ENCODE measurements around the gene SLC11A1. TPM values are rescaled to one million over a fixed set of nuclear protein-coding genes. Genes with fewer than 3 reads are reported as not detected.

Gene SLC11A1
- total RNA-seq, 4 donors from 2014 or later, result 5.9 to 23.0 (median 9.5) TPM

GRCh38 chr2:218402911-218403411, 20.9 kb downstream of the SLC11A1 start:
- TF ChIP-seq POLR2AphosphoS5 (IDR thresholded peaks at IDR 0.05) (no peak), EP300 (IDR thresholded peaks at IDR 0.05) (no peak), POLR2A (IDR thresholded peaks at IDR 0.05) (no peak), CTCF (IDR thresholded peaks at IDR 0.05) (no peak)
- WGBS, 2 donors (ENCODE audit: low coverage in 1 of 2), result 80% methylated on average over 1 of the region's 26 CpGs; no CpG with 5 or more reads in 1 of the 2 donors
- no peak for ATAC-seq
- H3K9me3 ChIP-seq, result no peaks in the 10 kb centered on the region
- peak overlapping the region in 3 of 4 donors; percentile 97 to 100 (median 100) for H3K27ac ChIP-seq
- peak overlapping the region in 1 of 2 donors; percentile 85 for H3K4me3 ChIP-seq
- H3K4me1 ChIP-seq, result peaks cover 5 to 82% (median 45%) of the 10 kb centered on the region in 3 donors
- no peaks in the 10 kb centered on the region for H3K27me3 ChIP-seq
- H3K36me3 ChIP-seq, result peaks cover 0 to 45% of the 10 kb centered on the region in 2 donors

- TF ChIP-seq POLR2AphosphoS5 (IDR thresholded peaks at IDR 0.05) (no peak), POLR2A (IDR thresholded peaks at IDR 0.05) (no peak), CTCF (IDR thresholded peaks at IDR 0.05) (no peak), EP300 (IDR thresholded peaks at IDR 0.05) (no peak)
- H3K4me1 ChIP-seq, result peaks cover 5 to 75% (median 45%) of the 10 kb centered on the region in 3 donors
- H3K4me3 ChIP-seq, result no peak overlapping the region
- 65 to 67% methylated on average over 6 to 7 of the region's 7 CpGs for WGBS, 2 donors (ENCODE audit: low coverage in 1 of 2)
- peak overlapping the region in 3 of 4 donors; percentile 87 to 100 (median 88) for H3K27ac ChIP-seq
- ATAC-seq, result no peak
- H3K9me3 ChIP-seq, result no peaks in the 10 kb centered on the region
- H3K27me3 ChIP-seq, result no peaks in the 10 kb centered on the region
- peaks cover 0 to 45% of the 10 kb centered on the region in 2 donors for H3K36me3 ChIP-seq
Observed at GRCh38 chr2:218403810-218404209, 21.7 kb downstream of the SLC11A1 start.

GRCh38 chr2:218404351-218405085, 22.4 kb downstream of the SLC11A1 start:
- Histone ChIP-seq H3K36me3 (peaks cover 0 to 45% of the 10 kb centered on the region in 2 donors), H3K9me3 (no peaks in the 10 kb centered on the region), H3K27ac (peak overlapping the region in 3 of 4 donors; percentile 87 to 95 (median 88)), H3K27me3 (no peaks in the 10 kb centered on the region), H3K4me3 (no peak overlapping the region), H3K4me1 (peaks cover 5 to 71% (median 45%) of the 10 kb centered on the region in 3 donors)
- no peak for ATAC-seq
- 20% methylated on average over 1 of the region's 16 CpGs; no CpG with 5 or more reads in 1 of the 2 donors for WGBS, 2 donors (ENCODE audit: low coverage in 1 of 2)
- no peak for TF ChIP-seq POLR2AphosphoS5 (IDR thresholded peaks at IDR 0.05)
- no peak for TF ChIP-seq CTCF (IDR thresholded peaks at IDR 0.05)
- TF ChIP-seq POLR2A (IDR thresholded peaks at IDR 0.05), result no peak
- TF ChIP-seq EP300 (IDR thresholded peaks at IDR 0.05), result no peak

- ATAC-seq, result no peak
- Histone ChIP-seq H3K36me3 (peaks cover 0 to 45% of the 10 kb centered on the region in 2 donors), H3K27ac (peak overlapping the region; percentile 68 to 95 (median 88)), H3K27me3 (no peaks in the 10 kb centered on the region), H3K9me3 (no peaks in the 10 kb centered on the region), H3K4me1 (peaks cover 5 to 71% (median 45%) of the 10 kb centered on the region in 3 donors), H3K4me3 (peak overlapping the region in 1 of 2 donors; percentile 54)
- 14 to 40% methylated on average over 1 of the region's 8 CpGs for WGBS, 2 donors (ENCODE audit: low coverage in 1 of 2)
- TF ChIP-seq CTCF (IDR thresholded peaks at IDR 0.05), result no peak
- TF ChIP-seq POLR2AphosphoS5 (IDR thresholded peaks at IDR 0.05), result no peak
- TF ChIP-seq POLR2A (IDR thresholded peaks at IDR 0.05), result no peak
- no peak for TF ChIP-seq EP300 (IDR thresholded peaks at IDR 0.05)
Observed at GRCh38 chr2:218405086-218405745, 23.1 kb downstream of the SLC11A1 start.
